ENCODE measurements around the gene F10. TPM values are rescaled to one million over a fixed set of nuclear protein-coding genes. Genes with fewer than 3 reads are reported as not detected.

F10 gene
- total and polyA plus RNA-seq, 2 of the 13 experiments (the other 11 are each of a cell fraction or from before 2014, with no cell fraction given): 58.4 to 237 TPM

DNA sequence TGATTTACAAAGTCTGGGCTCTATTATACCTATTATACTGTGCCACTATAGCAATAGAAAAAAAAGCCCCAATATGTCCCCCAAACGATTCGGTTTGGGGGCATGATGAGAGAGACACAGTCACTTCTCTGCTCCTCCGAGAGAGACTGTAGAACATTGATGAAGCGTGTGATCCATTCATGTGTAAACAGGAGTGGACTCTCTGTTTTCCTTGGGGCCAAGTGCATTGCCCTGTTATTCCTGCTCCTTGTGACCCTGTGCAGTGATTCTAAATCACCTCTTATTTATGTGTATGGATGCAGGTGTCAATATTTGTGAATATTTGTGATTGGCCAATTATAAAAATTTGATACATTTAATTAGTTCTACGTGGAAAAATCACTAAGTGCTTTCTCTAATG lies 17.0 kb downstream of the F10 start (continued):
- 0 out of 2 replicates have a peak, but pooled peaks have one; percentile 13 for TF ChIP-seq HNF4G (IDR thresholded peaks at IDR 0.05; ENCODE audit: borderline replicate concordance, low read depth, low read length)
- no peak for TF ChIP-seq HNF4G (CRISPR knock-in tag; IDR thresholded peaks at IDR 0.05; ENCODE audit: borderline replicate concordance, low read depth)
- peak; percentile 84 for TF ChIP-seq RARA (CRISPR knock-in tag; IDR thresholded peaks at IDR 0.05)
- TF ChIP-seq REXO4 (CRISPR knock-in tag; IDR thresholded peaks at IDR 0.05; ENCODE audit: borderline replicate concordance): no peak
- TF ChIP-seq NR2F6 (IDR thresholded peaks at IDR 0.05): peak; percentile 87
- TF ChIP-seq NR2F6 (CRISPR knock-in tag; IDR thresholded peaks at IDR 0.05): peak; percentile 92
- TF ChIP-seq HNF4A (CRISPR knock-in tag; IDR thresholded peaks at IDR 0.05): peak; percentile 36
- TF ChIP-seq ZNF746 (CRISPR knock-in tag; IDR thresholded peaks at IDR 0.05): no peak
- TF ChIP-seq, protein P1, sequence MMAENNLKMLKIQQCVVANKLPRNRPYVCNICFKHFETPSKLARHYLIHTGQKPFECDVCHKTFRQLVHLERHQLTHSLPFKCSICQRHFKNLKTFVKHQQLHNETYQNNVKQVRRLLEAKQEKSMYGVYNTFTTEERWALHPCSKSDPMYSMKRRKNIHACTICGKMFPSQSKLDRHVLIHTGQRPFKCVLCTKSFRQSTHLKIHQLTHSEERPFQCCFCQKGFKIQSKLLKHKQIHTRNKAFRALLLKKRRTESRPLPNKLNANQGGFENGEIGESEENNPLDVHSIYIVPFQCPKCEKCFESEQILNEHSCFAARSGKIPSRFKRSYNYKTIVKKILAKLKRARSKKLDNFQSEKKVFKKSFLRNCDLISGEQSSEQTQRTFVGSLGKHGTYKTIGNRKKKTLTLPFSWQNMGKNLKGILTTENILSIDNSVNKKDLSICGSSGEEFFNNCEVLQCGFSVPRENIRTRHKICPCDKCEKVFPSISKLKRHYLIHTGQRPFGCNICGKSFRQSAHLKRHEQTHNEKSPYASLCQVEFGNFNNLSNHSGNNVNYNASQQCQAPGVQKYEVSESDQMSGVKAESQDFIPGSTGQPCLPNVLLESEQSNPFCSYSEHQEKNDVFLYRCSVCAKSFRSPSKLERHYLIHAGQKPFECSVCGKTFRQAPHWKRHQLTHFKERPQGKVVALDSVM (CRISPR knock-in tag; IDR thresholded peaks at IDR 0.05): no peak
- TF ChIP-seq, protein P2, sequence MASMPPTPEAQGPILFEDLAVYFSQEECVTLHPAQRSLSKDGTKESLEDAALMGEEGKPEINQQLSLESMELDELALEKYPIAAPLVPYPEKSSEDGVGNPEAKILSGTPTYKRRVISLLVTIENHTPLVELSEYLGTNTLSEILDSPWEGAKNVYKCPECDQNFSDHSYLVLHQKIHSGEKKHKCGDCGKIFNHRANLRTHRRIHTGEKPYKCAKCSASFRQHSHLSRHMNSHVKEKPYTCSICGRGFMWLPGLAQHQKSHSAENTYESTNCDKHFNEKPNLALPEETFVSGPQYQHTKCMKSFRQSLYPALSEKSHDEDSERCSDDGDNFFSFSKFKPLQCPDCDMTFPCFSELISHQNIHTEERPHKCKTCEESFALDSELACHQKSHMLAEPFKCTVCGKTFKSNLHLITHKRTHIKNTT (CRISPR knock-in tag; IDR thresholded peaks at IDR 0.05): no peak
- TF ChIP-seq EP300 (IDR thresholded peaks at IDR 0.05; ENCODE audit: low read depth in 2 of 2, low read length in 2 of 2): peak in 1 of 2 experiments; percentile 45; a peak in 1 of 4 replicates
- no peak for TF ChIP-seq EP300 (CRISPR knock-in tag; IDR thresholded peaks at IDR 0.05; ENCODE audit: borderline replicate concordance)
- TF ChIP-seq TFE3 (CRISPR knock-in tag; IDR thresholded peaks at IDR 0.05): peak; percentile 45; the same call in 1 of the 2 replicates
- peak; percentile 92 for TF ChIP-seq HMG20B (CRISPR knock-in tag; conservative IDR thresholded peaks at IDR 0.05)
- TF ChIP-seq SOX13 (IDR thresholded peaks at IDR 0.05): no peak
- TF ChIP-seq SOX13 (CRISPR knock-in tag; conservative IDR thresholded peaks at IDR 0.05 in 1 of 2, IDR thresholded peaks at IDR 0.05 in 1 of 2): no peak; a peak in 1 of 4 replicates
- no peak for TF ChIP-seq POLR2G (IDR thresholded peaks at IDR 0.05; ENCODE audit: low read depth, low read length)
- TF ChIP-seq, protein P3, sequence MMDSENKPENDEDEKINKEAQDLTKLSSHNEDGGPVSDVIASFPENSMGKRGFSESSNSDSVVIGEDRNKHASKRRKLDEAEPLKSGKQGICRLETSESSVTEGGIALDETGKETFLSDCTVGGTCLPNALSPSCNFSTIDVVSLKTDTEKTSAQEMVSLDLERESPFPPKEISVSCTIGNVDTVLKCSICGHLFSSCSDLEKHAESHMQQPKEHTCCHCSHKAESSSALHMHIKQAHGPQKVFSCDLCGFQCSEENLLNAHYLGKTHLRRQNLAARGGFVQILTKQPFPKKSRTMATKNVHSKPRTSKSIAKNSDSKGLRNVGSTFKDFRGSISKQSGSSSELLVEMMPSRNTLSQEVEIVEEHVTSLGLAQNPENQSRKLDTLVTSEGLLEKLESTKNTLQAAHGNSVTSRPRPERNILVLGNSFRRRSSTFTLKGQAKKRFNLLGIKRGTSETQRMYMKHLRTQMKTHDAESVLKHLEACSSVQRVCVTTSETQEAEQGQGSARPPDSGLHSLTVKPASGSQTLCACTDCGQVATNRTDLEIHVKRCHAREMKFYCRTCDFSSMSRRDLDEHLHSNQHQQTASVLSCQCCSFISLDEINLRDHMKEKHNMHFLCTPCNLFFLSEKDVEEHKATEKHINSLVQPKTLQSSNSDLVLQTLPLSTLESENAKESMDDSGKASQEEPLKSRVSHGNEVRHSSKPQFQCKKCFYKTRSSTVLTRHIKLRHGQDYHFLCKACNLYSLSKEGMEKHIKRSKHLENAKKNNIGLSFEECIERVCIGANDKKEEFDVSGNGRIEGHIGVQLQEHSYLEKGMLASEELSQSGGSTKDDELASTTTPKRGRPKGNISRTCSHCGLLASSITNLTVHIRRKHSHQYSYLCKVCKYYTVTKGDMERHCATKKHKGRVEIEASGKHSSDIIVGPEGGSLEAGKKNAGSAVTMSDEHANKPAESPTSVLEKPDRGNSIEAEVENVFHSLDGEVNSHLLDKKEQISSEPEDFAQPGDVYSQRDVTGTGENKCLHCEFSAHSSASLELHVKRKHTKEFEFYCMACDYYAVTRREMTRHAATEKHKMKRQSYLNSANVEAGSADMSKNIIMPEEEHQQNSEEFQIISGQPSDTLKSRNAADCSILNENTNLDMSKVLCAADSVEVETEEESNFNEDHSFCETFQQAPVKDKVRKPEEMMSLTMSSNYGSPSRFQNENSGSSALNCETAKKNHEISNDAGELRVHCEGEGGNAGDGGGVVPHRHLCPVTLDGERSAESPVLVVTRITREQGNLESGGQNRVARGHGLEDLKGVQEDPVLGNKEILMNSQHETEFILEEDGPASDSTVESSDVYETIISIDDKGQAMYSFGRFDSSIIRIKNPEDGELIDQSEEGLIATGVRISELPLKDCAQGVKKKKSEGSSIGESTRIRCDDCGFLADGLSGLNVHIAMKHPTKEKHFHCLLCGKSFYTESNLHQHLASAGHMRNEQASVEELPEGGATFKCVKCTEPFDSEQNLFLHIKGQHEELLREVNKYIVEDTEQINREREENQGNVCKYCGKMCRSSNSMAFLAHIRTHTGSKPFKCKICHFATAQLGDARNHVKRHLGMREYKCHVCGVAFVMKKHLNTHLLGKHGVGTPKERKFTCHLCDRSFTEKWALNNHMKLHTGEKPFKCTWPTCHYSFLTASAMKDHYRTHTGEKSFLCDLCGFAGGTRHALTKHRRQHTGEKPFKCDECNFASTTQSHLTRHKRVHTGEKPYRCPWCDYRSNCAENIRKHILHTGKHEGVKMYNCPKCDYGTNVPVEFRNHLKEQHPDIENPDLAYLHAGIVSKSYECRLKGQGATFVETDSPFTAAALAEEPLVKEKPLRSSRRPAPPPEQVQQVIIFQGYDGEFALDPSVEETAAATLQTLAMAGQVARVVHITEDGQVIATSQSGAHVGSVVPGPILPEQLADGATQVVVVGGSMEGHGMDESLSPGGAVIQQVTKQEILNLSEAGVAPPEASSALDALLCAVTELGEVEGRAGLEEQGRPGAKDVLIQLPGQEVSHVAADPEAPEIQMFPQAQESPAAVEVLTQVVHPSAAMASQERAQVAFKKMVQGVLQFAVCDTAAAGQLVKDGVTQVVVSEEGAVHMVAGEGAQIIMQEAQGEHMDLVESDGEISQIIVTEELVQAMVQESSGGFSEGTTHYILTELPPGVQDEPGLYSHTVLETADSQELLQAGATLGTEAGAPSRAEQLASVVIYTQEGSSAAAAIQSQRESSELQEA (CRISPR knock-in tag; IDR thresholded peaks at IDR 0.05; ENCODE audit: not compliant biosample characterization): peak; percentile 2
